Measurements from ENCODE around the gene PDS5B.

GRCh38 chr13:32647926-32648325 is 61.7 kb downstream of the PDS5B start:
- TF ChIP-seq EZH2 (IDR thresholded peaks at IDR 0.05; ENCODE audit: borderline replicate concordance, insufficient read depth, low read depth, low read length, poor library complexity, severe bottlenecking) (no peak), CTCF (IDR thresholded peaks at IDR 0.05) (no peak)

All from B cell (primary cell).